ENCODE results near the gene CLEC18A.
"Not testable (repeated sequence)": the region's sequence is repeated elsewhere in the genome, so short reads cannot be mapped to it uniquely, and the experiment has no call there.

Gene CLEC18A

GRCh38 chr16:69943241-69944036, 7.7 kb upstream of the CLEC18A start:
- intact Hi-C loops (cut with DNase I) = not testable (repeated sequence)
- DNase-seq = peak in 1 of 10 donors; percentile 24

GRCh38 chr16:69950411-69950810, 723 bp upstream of the CLEC18A start:
- DNase-seq; intact Hi-C loops (cut with DNase I): not testable (repeated sequence)

- DNase-seq; intact Hi-C loops (cut with DNase I): not testable (repeated sequence)
Measured at GRCh38 chr16:69951672-69952031, 518 bp downstream of the CLEC18A start.

GRCh38 chr16:69952116-69952515, 982 bp downstream of the CLEC18A start:
- intact Hi-C loops (cut with DNase I) = not testable (repeated sequence)
- peak in 2 of 10 donors; percentile 46 to 53 for DNase-seq

- peak in 2 of 10 donors; percentile 21 to 57 for DNase-seq
- intact Hi-C loops (cut with DNase I) = not testable (repeated sequence)
Measured at GRCh38 chr16:69952572-69953355, 1.6 kb downstream of the CLEC18A start.

- DNase-seq = peak in 1 of 10 donors; percentile 65
- intact Hi-C loops (cut with DNase I) = not testable (repeated sequence)
Measured at GRCh38 chr16:69954241-69954640, 3.1 kb downstream of the CLEC18A start.

GRCh38 chr16:69963312-69963711, 12.2 kb downstream of the CLEC18A start:
- intact Hi-C loops (cut with DNase I); DNase-seq: not testable (repeated sequence)

GRCh38 chr16:69964960-69965660, 14.0 kb downstream of the CLEC18A start:
- peak in 2 of 10 donors; percentile 26 to 89 for DNase-seq
- intact Hi-C loops (cut with DNase I) = not testable (repeated sequence)

GRCh38 chr16:69965661-69966054, 14.5 kb downstream of the CLEC18A start:
- intact Hi-C loops (cut with DNase I) = not testable (repeated sequence)

GRCh38 chr16:69967688-69968087, 16.6 kb downstream of the CLEC18A start:
- intact Hi-C loops (cut with DNase I); DNase-seq: not testable (repeated sequence)

More at GRCh38 chr16:69965661-69966054, 14.5 kb downstream of the CLEC18A start:
- DNase-seq = not testable (repeated sequence)

GRCh38 chr16:69968125-69968524, 17.0 kb downstream of the CLEC18A start:
- intact Hi-C loops (cut with DNase I); DNase-seq: not testable (repeated sequence)

- DNase-seq; intact Hi-C loops (cut with DNase I): not testable (repeated sequence)
Measured at GRCh38 chr16:69969657-69970056, 18.5 kb downstream of the CLEC18A start.

- DNase-seq; intact Hi-C loops (cut with DNase I): not testable (repeated sequence)
Measured at GRCh38 chr16:69972120-69972519, 21.0 kb downstream of the CLEC18A start.

GRCh38 chr16:69972935-69973334, 21.8 kb downstream of the CLEC18A start:
- intact Hi-C loops (cut with DNase I); DNase-seq: not testable (repeated sequence)

GRCh38 chr16:69985196-69985595, 34.1 kb downstream of the CLEC18A start:
- DNase-seq; intact Hi-C loops (cut with DNase I): not testable (repeated sequence)

- intact Hi-C loops (cut with DNase I); DNase-seq: not testable (repeated sequence)
Measured at GRCh38 chr16:69997956-69998355, 46.8 kb downstream of the CLEC18A start.

GRCh38 chr16:69999801-70000200, 48.7 kb downstream of the CLEC18A start:
- intact Hi-C loops (cut with DNase I); DNase-seq: not testable (repeated sequence)

GRCh38 chr16:70003511-70003910, 52.4 kb downstream of the CLEC18A start:
- DNase-seq; intact Hi-C loops (cut with DNase I): not testable (repeated sequence)

GRCh38 chr16:70008604-70009003, 57.5 kb downstream of the CLEC18A start:
- intact Hi-C loops (cut with DNase I) = not testable (repeated sequence)

GRCh38 chr16:70010615-70011014, 59.5 kb downstream of the CLEC18A start:
- intact Hi-C loops (cut with DNase I); DNase-seq: not testable (repeated sequence)

More at GRCh38 chr16:70008604-70009003, 57.5 kb downstream of the CLEC18A start:
- not testable (repeated sequence) for DNase-seq

Measured in posterior cingulate gyrus (tissue), 11 donors.